Testis (tissue), 3 donors: ENCODE data around the gene FBXL7. TPM values are rescaled to one million over a fixed set of nuclear protein-coding genes. Genes with fewer than 3 reads are reported as not detected.

Experiments used
- DNase-seq: peaks from one replicate; pipeline ENCODE4 v3.0.0-alpha.2; 2019
- H3K27ac ChIP-seq, 2 donors: fragments of 200-600 bp; sonication (generic); one replicate each; pipeline ENCODE4 v1.5.1; 2019
- H3K27me3 ChIP-seq: fragments of 200-600 bp; sonication (generic); one replicate; pipeline ENCODE4 v1.5.1; 2019
- H3K36me3 ChIP-seq: fragments of 200-600 bp; sonication (generic); one replicate; pipeline ENCODE4 v1.5.1; 2017; ENCODE audit warnings: low read depth; ENCODE audit errors: missing control alignments
- H3K4me1 ChIP-seq: fragments of 200-600 bp; sonication (generic); one replicate; pipeline ENCODE4 v1.5.1; 2019
- H3K4me3 ChIP-seq, 2 donors: fragments of 200-600 bp; sonication (generic); one replicate each; pipeline ENCODE4 v1.5.1; 2017 to 2019
- H3K9me3 ChIP-seq: fragments of 200-600 bp; sonication (generic); one replicate; pipeline ENCODE4 v1.5.1; 2017
- POLR2A ChIP-seq: fragments of 450-650 bp; IDR thresholded peaks from one replicate; pipeline ENCODE4 v1.6.1; 2017; ENCODE audit warnings: antibody characterized with exemption, mild to moderate bottlenecking, moderate library complexity
- WGBS, 2 donors: methylation state at CpG; one replicate each; pipeline ENCODE4 v1.1.5; 2018; 5-methylcytosine and 5-hydroxymethylcytosine counted together
- intact Hi-C: fragments of 100-400 bp; cut with DNase I; formaldehyde crosslinking; loops from one replicate; pipeline ENCODE4 v1.15.1; 2023; ENCODE audit warnings: low total_unique reads
- polyA plus RNA-seq: library from polyadenylated mRNA; stranded (reverse); fragments of 350-450 nt; fragmentation: Illumina TruSeq; extraction: RNeasy Lipid Tissue Mini Kit (QIAGEN cat#74804); gene quantifications from one replicate; pipeline ENCODE4 v1.2.3, GENCODE V29; 2014; ENCODE audit warnings: low read depth, low replicate concordance; ENCODE audit not compliant: insufficient read depth
- total RNA-seq, 2 donors: library from RNA; depleted of rRNA; stranded (reverse); fragments of >200 nt; gene quantifications; one replicate each; pipeline ENCODE4 v1.2.3, GENCODE V29; 2016
- TF ChIP-seq, protein P1 (sequence below), 3 experiments: fragments of 450-650 bp in 2 of 3; fragments of 200-600 bp in 1 of 3; sonication (generic) in 1 of 3; IDR thresholded peaks; one replicate each; pipeline ENCODE4 v1.5.1; 2016 to 2019; ENCODE audit warnings: antibody characterized with exemption in 3 of 3, mild to moderate bottlenecking in 2 of 3, moderate library complexity in 1 of 3

The FBXL7 gene
- total and polyA plus RNA-seq, 3 donors from 2014 or later, result 9.8 to 17.3 (median 15.2) TPM

DNA sequence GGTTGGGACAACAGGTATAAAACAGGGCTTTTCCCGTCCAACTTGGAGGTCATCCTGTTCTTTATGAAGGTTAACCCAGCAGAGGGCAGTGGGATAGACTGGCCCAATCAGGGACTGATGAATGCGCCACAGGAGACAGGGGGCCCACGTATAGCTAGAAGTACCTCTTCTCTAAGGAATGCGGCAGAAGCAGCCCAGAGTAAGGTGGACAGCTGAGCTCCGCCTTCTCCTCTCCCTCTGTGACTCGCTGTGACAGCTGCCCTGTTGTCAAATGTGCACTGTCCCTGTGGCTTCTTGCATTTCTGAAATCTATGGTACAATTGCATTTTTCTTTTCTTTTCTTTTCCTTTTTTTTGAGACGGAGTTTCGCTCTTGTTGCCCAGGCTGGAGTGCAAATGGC lies 306.6 kb downstream of the FBXL7 start:
- Histone ChIP-seq H3K36me3 (no peaks in the 10 kb centered on the region), H3K4me3 (no peak overlapping the region), H3K4me1 (no peaks in the 10 kb centered on the region), H3K27me3 (no peaks in the 10 kb centered on the region), H3K27ac (no peak overlapping the region), H3K9me3 (no peaks in the 10 kb centered on the region)
- DNase-seq, result no peak
- intact Hi-C loops, result no loop called here
- TF ChIP-seq POLR2A, result no peak
- TF ChIP-seq, protein P1, sequence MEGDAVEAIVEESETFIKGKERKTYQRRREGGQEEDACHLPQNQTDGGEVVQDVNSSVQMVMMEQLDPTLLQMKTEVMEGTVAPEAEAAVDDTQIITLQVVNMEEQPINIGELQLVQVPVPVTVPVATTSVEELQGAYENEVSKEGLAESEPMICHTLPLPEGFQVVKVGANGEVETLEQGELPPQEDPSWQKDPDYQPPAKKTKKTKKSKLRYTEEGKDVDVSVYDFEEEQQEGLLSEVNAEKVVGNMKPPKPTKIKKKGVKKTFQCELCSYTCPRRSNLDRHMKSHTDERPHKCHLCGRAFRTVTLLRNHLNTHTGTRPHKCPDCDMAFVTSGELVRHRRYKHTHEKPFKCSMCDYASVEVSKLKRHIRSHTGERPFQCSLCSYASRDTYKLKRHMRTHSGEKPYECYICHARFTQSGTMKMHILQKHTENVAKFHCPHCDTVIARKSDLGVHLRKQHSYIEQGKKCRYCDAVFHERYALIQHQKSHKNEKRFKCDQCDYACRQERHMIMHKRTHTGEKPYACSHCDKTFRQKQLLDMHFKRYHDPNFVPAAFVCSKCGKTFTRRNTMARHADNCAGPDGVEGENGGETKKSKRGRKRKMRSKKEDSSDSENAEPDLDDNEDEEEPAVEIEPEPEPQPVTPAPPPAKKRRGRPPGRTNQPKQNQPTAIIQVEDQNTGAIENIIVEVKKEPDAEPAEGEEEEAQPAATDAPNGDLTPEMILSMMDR (IDR thresholded peaks at IDR 0.05), result no peak
- 91 to 93% methylated on average over 8 of the region's 8 CpGs for WGBS, 2 donors

DNA sequence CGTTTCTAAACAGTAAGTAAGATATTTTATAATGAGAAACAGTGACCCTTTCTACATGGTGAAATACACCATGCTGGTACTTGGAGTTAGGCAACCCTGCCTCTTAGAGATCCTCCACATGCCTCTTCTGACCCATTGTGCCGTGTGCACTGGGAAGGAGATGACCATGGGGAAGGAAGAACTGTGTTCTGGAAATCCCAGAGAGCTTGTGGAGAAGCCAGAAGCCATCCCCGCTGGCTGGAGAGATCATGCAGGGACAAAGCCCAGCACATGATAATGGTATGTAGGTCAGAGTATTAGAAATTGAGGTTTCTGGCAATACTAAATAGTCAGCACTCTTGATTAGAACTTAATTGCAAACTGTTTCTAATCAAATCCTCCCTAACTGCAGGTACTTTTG lies 307.3 kb downstream of the FBXL7 start:
- H3K27ac ChIP-seq, result no peak overlapping the region
- no peaks in the 10 kb centered on the region for H3K9me3 ChIP-seq
- WGBS, 2 donors, result 46 to 80% methylated on average over 3 of the region's 3 CpGs
- DNase-seq, result peak; percentile 25
- intact Hi-C loops, result no loop called here
- H3K36me3 ChIP-seq, result no peaks in the 10 kb centered on the region
- no peaks in the 10 kb centered on the region for H3K27me3 ChIP-seq
- TF ChIP-seq POLR2A, result no peak
- TF ChIP-seq, protein P1 (IDR thresholded peaks at IDR 0.05), result no peak
- H3K4me1 ChIP-seq, result no peaks in the 10 kb centered on the region
- H3K4me3 ChIP-seq, result no peak overlapping the region

DNA sequence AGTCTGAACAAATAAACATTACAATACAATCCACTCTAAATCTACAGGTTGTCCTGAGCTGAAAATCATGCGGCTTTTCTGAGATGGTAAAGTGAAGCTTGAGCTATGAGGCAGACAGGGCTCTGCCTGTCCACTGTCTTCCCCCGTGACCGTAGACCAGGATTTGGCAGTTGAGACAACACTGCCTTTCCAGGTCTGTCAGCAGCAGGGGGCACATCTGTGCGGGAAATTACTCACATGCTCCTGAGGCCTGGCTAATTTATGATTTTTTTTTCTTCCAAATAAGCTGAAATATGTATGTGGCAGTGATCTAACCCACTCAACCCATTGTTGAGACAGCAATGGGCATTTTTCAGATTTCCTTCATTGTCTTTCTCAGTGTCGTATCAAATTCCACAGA lies 307.9 kb downstream of the FBXL7 start:
- Histone ChIP-seq H3K4me3 (no peak overlapping the region), H3K36me3 (no peaks in the 10 kb centered on the region), H3K9me3 (no peaks in the 10 kb centered on the region), H3K4me1 (no peaks in the 10 kb centered on the region), H3K27me3 (no peaks in the 10 kb centered on the region), H3K27ac (no peak overlapping the region)
- intact Hi-C loops, result no loop called here
- 77 to 79% methylated on average over 5 of the region's 5 CpGs for WGBS, 2 donors
- TF ChIP-seq, protein P1 (IDR thresholded peaks at IDR 0.05), result no peak
- TF ChIP-seq POLR2A, result no peak
- DNase-seq, result peak; percentile 39

DNA sequence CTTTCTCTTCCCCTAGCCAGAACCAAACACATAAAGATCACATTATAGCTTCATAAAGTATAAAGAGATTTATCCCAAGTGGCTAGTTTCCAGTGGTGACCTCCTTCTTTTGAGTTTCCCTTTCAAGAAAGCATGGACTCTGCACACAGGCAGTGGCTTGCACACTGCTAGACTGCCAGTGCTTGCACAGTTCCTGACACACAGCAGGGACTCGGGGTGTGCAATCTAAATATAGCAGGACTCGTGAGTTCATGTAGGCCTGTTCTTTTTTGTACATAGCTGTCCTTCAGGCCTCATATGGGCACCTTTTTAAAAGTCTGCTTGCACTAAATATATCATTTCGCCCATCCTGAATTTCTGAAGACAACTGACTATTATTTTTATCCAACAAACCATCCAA lies 308.6 kb downstream of the FBXL7 start:
- no peak for DNase-seq
- H3K27me3 ChIP-seq, result no peaks in the 10 kb centered on the region
- H3K9me3 ChIP-seq, result no peaks in the 10 kb centered on the region
- 67 to 82% methylated on average over 3 of the region's 3 CpGs for WGBS, 2 donors
- H3K4me1 ChIP-seq, result no peaks in the 10 kb centered on the region
- no peaks in the 10 kb centered on the region for H3K36me3 ChIP-seq
- no peak for TF ChIP-seq POLR2A
- TF ChIP-seq, protein P1 (IDR thresholded peaks at IDR 0.05), result no peak
- no peak overlapping the region for H3K4me3 ChIP-seq
- intact Hi-C loops, result no loop called here
- no peak overlapping the region for H3K27ac ChIP-seq

DNA sequence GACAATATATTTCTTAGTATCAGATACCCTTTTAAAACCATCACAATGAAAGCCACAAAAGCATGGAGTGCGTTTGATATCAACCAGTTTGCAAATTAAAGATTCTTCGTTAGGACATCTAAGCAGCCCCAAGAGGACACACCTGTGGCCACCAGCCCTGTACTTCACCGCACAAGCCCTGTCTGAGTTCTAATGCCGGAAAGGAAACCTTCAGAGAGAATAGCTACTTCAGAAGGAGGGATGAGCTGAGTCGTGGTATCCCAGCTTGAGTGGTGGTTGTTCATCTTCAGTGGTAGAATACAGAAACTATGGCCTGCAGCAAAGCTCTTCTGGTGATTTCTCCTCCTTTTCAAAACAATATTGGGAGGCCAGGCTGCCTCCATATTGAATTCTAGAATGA lies 319.6 kb downstream of the FBXL7 start:
- Histone ChIP-seq H3K27ac (no peak overlapping the region), H3K9me3 (no peaks in the 10 kb centered on the region), H3K27me3 (no peaks in the 10 kb centered on the region), H3K4me3 (no peak overlapping the region), H3K4me1 (no peaks in the 10 kb centered on the region), H3K36me3 (no peaks in the 10 kb centered on the region)
- no peak for DNase-seq
- intact Hi-C loops, result no loop called here
- WGBS, 2 donors, result 83 to 91% methylated on average over 5 of the region's 5 CpGs
- TF ChIP-seq, protein P1 (IDR thresholded peaks at IDR 0.05), result no peak
- TF ChIP-seq POLR2A, result no peak
